Stimulated activated CD8-positive, alpha-beta memory T cell treated with anti-CD3 and anti-CD28 coated beads, Interleukin-4, amount 100 ng/mL, for 24 hours (primary cell): ENCODE data around the gene PGM5.

Experiments
- DNase-seq: peaks from one replicate; pipeline ENCODE4 v3.0.0-alpha.2; 2020; ENCODE audit warnings: low read depth

The PGM5 gene

DNA sequence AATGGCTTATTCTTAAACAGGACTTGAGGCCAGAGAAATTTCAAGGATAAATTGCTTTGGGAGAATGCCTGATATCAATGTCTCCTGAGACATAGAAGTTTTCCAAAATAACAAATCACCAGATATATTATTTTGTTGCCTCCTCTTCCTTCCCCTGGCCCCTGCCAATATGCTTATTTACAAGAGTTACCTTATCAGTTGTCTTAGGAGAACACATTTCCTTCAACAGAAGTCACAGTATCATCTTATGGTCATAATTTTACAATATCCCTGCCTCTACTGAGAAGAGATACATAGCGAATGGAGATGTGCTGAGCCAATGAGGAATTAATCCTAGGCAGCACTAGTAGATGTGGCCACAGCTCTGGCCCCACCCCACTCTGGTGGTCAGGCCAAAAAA is 141.2 kb downstream of the PGM5 start:
- no peak for DNase-seq

DNA sequence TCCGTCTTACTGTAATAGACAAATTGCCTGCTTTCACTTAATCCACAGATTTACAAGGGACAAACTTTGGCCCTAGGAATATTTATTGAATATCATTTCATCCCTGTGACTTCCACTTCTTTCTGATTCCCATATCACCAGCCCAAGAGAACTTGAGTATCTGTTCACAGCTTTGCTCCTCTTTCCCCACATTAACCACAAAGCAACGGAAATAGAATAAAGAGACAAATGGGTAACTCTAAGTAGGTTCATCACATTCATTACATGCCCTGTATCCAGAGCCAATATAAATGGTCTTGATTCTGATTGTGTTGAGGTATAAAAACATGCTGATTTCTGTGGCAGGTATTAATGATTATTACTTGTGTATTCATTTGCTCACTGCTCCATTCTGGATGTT is 142.4 kb downstream of the PGM5 start:
- DNase-seq, result no peak

DNA sequence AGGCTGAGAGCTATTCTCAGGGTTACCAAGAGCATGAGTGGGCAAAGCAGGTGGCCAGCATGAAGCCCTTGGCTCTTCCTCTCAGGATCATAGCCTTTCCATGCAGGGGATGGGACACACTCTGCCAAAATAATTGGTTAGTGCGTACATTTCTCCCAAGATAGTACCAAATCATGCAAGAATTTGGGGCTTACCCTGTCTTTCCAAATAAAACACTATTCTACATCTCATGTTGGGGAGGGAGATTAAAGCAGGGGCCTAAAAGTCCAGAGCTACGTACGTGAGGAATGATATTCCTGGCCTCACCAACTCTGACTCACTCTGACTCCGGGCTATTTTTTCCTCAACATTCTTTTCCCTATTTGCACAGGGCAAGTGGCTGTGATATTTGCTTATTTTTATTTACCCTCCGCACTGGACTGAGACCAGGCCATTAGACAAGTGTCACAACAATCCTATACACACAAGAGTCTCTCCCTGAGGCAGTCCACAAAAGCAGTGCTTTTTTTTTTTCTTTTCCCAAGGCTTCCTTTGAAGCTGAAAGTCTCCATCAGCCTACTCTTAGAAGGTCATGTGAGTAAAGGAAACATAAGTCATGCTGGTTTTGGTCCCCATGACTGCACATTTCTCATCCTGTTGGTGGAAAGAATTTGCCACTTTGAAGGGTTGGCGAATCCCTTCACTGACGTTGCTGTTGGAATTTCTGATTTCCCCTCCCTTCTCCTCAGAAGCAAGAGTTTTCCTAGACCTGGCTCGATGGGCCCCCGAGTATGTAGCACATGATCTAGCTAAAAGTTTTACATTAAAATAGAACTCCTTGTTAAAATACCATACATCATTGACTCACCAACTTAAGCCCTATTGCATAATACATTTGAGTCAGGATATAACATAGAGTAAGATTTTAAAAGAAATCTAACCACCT is 144.3 kb downstream of the PGM5 start:
- DNase-seq, result no peak

DNA sequence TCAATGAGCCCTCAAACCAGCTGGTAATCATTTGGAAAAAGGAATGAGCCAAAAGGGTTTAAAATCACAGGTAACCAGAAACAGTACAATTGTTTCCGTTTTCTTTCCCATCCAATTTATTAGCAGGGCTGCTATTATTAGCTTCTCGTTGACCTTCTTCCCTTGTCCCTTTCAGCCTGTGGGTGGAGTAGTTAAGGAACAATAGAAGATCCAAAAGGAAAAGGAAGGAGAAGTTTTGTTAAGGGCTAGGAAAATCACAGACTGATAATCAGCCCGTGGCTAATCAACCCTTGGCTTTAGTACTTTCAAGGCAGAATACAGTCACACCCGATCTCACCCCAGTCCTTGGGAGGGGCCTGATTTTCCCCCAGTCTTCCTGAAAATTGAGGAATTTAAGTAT is 145.9 kb downstream of the PGM5 start:
- DNase-seq, result no peak

DNA sequence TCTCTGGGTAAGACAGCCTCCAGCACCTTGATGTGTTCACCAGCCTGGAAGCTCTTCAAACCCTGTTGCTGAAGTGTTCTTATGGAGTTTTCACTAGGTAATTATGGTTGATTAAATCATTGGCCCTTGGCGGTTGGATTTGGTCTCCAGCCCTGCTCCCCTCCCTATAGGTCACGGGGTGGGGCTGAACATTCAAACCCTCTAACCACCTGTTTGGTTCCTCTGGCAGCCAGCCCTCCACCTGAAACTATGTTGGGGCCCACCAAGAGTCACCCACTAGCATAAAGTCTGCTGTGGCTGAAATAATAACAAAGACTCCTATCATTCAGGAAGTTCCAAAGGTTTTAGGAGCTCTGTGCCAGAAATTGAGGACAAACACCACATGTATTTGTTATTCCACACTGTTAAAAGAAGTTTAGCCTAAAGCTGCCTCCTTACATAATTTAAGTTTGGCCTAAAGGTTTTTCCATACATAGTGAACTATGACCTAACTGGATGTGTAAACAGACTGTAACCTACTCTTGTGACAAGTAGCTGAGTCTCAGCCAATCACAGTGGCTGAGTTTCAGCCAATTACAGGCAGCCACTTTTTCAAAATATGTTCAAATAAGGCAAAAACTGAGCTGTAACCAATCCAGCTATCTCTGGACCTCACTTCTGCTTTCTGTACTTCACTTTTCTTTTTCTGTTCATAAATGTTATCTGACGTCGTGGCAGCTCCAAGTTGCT is 149.4 kb downstream of the PGM5 start:
- no peak for DNase-seq

DNA sequence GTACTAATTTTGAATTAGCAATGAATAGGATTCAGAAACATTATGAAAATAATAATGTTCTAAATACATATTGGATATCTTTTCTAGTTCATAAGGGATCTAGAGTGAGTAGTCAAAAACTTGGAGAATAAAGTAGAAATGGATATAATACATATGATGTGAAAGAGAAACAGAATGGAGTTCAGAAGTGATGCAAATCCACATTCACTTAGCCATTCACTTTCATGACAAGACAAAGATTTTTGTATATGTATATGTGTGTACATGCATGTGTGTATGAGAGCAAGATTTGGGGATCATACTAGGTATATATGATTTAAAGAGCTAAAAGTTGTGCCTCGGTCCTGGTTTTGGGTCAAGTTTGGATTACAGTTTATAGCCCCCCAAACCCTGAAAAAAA is 150.1 kb downstream of the PGM5 start:
- no peak for DNase-seq

DNA sequence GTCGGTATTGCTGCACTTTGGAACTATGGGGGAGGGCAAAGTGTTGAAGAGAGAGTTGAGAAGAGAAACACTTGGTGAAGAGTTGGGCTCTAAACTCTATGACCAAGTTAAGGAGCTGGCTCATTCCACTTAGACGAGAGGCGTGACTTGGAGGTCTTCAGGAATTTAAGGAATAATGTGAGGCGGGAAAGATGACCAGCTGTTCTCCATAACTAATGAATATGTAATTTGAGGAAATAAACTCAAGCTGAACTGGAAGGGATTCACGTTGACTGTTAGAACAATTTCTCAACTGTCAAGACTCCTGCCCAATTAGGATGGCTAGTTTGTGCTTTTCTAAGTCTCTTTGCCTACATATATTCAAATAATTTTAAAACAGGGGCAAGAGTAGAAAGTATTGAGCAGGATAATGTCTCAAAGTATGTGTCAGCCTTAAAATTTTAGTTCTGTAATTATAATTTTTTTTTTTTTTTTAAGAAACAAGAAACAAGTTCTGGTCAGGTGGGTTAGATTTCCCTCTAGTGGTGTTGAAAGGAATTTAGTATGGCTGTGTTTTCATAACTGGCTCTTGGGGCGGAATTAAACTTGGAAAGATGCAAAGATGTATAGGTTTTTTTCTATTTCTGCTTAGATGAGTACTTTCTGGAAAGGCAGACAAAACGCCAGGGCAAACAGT is 150.9 kb downstream of the PGM5 start:
- no peak for DNase-seq

DNA sequence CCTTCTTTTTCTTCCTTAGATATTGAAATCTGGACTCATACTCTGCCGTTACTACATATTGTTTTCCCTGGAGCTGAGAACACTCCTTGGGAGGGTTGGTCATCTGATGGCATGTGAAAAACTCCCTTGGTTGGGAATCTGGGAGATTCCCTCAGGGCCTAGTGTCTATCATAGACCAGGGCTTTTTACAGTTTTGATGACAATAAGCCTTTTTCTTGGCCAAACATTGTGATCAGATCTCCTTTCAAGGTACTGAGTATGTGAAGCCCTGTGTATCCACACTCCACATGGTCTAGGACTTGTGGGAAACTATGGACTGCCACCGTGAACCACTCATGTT is 151.4 kb downstream of the PGM5 start:
- DNase-seq, result no peak

DNA sequence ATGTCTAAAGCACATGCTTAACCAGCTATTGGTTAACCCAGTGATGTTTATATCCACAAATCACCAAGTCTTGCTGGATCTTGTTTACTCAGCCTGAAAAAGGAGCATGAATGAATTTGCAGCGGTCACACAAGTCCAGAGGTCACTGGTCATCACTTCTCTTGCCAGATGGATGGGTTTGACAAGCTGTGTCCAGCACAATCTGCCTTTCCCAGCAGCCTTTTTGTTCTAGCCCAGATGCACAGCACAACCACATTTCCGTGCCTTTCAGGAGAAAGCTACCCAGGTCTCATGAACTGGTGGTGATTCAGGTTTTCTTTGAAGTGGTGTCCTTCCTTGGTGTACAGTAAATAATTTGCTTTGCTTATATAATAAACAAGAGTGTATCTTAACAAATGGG is 152.1 kb downstream of the PGM5 start:
- no peak for DNase-seq

DNA sequence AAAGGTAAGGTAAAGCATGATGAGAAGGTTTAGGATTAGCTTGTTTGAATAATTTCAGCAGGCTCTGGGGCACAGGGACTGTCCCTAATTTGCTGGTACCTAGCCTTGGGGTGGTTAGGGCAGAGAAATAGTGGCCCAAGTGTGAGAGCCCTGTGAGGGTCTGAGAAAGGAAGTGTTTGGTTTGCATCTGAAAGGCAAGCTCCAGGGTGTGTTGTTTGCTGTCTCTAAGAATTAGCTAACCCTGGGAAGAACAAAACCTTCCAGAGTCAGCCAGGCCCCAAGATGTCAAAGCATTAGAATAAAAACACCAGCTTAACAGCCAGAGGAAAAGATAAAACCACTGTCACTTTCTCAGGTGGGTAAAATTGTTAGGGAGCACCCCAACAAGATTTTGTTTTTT is 153.3 kb downstream of the PGM5 start:
- DNase-seq, result no peak

DNA sequence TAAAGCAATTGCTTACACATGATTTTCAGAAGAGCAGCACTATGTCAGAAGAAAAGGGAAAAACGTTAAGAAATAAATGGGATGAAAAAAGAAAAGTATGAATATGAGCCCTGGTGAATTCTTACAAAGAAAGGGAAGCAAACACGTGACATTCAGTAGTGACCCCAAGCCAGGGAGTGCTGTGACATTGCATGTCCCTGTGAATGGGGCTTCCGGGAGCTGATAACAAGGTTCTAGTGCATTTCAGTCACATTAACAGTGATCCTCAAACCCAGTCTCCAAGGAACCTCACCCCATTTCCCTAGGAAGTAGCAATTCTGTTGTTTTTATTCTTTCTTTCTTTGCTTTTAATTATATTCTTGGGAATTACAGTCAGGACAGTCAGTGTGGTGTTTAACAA is 157.0 kb downstream of the PGM5 start:
- no peak for DNase-seq

DNA sequence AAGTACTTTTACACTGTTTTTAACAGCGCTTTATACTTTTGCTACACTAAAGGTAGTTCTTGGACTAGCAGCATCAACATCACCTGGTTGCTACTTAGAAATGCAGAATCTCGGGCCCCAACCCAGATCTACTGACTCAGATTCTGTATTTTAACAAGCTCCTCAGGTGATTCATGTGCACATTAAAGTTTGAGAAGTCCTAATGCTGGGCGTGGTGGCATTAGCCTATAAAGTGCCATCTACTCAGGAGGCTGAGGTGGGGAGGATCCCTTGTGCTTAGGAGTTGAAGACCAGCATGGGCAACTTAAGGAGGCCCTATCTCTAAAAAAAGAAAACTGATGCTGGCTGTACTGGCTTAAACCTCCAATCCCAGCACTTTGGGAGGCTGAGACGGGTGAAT is 157.6 kb downstream of the PGM5 start:
- no peak for DNase-seq

DNA sequence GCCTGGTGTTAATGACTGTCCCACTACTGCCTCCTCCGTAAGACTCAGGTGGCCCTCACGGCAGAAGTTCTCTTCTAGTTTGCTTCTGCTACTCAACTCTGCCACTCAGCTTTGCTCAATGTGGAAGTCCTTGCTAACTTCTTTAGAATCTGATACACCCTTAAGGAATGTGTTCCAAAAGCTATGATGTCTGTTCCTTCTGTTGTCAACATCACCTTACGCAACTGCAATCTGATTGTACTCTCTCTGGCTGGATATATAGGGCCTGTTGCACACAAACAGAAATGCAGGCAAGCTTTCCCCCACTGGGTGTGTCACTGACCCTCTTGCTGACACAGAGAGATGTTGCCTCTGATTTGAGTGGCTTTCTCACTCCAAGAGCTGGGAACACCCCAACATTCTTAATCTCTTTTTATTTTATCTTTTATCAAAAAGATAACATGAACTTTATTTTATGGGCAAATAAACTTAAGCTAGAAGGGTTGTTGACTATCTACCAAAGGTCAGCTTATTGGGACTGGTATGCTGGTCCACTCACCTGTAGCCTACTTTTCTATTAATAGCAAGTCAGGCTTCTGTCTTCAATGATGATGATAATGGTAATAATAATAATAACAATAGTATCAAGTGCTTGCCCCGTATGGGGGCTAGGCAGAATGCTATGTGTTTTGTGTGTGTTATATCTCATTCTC is 159.1 kb downstream of the PGM5 start:
- DNase-seq, result no peak

DNA sequence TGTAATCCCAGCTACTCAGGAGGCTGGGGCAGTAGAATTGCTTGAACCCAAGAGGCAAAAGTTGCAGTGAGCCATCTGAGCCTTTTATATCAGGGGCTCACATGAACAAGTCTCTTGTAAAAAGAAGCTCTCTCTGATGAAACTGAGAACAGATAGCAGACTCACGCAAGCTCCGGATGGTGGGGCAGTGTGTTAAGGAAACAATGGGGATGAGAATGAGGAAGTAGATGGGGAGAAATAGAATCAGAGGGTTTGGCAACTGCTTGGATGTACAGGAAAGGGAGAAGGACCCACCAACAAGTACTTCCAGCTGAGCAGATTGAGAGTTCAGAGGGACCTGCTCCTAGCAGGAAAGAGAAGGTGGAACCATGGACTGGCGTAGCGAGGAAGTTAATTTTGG is 165.7 kb downstream of the PGM5 start:
- DNase-seq, result no peak

DNA sequence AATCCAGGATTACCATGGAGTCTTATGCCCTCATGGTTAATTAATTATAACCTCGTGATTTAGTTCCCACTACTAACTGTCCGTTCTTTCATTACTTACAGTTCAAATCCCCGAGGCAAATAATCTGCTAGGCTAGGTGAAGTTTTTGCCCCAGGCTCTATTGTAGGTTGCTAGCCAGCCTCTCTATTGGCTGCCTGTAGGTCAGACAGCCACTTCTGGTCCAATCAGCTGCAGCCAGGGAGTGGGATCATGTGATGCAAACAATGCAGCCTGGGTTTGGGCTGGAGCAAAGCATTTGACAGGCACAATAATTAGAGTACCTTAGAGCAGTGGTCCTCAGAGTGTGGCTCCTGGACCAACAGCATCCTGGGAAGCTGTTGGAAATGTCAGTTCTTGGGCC is 166.5 kb downstream of the PGM5 start:
- no peak for DNase-seq

DNA sequence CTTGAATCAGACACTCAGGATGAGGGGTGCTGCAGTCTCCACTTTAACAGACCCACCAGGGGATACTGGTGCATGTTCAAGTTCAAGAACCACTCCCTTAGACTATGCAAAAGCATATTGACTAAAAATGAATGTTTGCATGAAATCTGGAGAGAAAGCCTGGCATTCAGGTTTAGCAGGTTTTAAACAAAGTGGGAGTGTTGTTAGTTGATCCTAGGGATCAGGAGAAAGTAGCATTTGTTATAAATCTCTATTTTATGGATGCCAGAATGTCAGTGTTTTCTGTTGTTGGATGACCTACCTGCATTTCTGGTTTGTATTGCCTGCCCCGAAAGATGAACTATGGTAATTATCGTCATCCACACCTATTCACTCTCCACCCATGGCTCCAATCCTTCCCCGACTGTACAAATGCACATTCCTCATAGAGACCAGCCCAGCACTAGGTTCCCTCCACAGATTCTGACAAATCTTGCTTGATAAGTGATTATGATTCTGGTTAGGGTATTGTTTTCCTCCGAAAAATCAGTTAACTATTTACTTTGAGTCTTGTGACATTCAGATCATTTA is 167.0 kb downstream of the PGM5 start:
- DNase-seq, result no peak

DNA sequence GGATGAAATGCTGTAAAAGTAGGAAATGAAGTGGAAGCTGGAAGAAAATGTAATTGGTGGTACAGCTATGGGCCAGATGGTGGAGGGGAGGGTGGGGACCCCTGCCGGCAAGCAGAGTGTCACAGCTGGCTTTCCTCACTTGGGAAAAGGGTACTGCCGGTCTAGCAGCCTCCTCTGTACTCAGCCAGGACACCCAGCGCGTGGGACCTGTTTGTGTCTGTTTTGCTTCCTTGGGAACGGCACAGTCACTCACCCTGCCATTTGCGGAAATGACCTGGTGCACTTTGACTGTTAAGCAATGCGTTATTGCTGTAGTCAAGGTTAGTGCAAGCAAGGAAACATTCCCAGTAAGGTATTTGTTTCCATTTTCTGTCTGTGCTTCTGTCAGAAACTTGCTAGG is 174.2 kb downstream of the PGM5 start:
- DNase-seq, result no peak

DNA sequence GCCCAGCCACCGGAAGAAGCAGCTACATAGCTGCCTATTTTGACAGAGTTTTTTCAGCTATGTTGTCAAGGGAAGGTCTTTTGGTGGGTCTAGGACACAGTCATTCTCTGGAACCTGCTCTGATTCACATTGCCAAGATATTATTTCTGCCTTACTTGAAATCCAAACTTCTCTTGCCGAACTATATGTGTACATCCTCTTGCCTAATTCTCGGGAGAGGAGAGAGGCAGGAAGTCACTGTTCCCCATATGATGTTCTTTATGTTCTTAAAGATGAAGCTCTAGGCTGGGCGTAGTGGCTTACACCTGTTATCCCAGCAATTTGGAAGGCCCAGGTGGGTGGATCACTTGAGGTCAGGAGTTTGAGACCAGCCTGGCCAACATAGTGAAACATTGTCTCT is 175.7 kb downstream of the PGM5 start:
- DNase-seq, result no peak

DNA sequence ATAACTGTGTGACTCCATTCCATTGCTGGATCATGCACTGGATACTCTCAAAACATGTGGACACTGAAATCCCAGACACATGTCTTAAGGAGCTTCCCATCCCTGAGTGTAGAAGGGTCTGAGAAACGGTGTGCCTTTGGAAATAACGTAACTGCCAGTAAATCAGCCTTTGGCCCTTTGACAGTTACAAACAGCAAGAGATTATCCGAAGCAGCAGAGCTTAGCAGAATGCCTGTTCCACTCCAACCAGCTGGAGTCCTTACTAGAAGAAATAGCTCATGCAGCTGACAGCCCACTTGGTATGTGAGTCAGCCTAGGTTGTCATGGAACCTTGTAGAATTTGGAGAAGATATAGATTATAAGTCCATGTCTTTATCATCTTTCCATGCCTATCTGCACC is 177.3 kb downstream of the PGM5 start:
- no peak for DNase-seq

DNA sequence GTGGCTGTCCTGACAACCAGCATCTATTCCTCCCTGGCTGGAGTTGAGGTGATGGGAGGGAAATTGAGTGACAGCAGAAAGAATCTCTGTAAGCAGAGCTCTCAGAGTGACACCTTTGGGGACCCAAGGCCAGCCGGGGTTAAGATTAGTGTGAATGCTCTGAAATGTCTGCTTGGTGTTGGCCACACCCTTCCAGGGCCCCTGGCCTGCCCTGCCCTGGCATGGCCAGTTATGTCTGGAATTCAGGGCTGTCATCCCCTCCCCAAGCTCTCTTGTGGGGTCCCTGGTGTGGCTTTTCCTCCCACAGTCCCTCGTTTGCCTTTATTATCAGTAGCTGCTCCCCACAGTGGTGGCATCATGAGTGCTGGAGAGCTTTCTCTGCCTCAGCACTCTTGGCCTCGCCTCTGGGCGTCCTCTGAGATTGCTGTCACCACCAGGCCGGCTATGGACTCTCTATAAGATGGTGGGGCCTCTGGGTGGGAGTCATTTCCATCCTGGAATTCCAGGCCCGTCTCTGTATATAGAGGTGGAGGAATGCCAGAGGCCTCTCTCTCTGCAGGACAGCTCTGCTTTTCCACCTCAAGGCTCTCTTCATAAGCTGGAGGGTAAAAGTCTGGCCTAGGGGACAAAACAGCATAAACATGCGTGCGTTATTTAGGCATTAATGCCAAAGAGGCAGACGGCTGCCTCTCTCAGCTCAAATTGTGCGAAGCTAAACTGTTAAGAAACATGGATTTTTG is 180.6 kb downstream of the PGM5 start:
- DNase-seq, result no peak

DNA sequence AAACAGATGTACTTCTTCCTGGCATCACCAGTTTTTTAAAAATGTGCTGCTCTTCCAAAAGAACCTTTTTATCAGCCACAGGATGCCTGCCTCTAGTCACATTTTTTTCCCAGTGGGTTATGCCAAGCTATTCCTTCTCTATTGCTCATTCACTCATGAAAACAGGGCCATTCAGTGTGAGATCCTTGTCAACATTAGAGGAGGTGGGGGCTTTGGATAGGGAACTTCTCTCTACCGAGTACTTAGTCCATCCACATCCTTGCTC is 181.1 kb downstream of the PGM5 start:
- no peak for DNase-seq

DNA sequence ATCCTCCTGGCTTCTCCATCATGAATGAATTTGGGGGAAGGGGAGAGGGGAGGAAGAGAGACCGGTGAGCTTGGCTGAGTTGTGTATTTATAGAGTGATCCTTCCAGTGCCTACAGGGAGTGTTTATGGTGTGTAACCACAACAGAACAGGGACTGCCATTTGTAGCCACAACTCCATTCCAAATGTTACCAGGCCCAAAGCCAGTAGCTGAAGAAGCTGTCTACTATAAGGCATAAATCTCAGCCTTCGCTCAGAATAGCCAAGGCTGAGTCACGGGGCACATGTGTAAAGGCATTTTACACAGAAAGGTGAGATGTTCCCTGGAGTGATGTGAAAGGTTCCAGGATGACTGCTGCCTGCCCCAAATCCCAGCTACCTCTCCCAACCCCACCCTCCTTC is 181.8 kb downstream of the PGM5 start:
- no peak for DNase-seq
